GM18861 (cell line): ENCODE measurements around the gene CNTN2.

Experiments used
- ATAC-seq: cut with Tn5 transposase; IDR thresholded peaks from one replicate; pipeline ENCODE4 v1.9.1; 2021; ENCODE audit not compliant: unreplicated experiment

Gene CNTN2, protein sequence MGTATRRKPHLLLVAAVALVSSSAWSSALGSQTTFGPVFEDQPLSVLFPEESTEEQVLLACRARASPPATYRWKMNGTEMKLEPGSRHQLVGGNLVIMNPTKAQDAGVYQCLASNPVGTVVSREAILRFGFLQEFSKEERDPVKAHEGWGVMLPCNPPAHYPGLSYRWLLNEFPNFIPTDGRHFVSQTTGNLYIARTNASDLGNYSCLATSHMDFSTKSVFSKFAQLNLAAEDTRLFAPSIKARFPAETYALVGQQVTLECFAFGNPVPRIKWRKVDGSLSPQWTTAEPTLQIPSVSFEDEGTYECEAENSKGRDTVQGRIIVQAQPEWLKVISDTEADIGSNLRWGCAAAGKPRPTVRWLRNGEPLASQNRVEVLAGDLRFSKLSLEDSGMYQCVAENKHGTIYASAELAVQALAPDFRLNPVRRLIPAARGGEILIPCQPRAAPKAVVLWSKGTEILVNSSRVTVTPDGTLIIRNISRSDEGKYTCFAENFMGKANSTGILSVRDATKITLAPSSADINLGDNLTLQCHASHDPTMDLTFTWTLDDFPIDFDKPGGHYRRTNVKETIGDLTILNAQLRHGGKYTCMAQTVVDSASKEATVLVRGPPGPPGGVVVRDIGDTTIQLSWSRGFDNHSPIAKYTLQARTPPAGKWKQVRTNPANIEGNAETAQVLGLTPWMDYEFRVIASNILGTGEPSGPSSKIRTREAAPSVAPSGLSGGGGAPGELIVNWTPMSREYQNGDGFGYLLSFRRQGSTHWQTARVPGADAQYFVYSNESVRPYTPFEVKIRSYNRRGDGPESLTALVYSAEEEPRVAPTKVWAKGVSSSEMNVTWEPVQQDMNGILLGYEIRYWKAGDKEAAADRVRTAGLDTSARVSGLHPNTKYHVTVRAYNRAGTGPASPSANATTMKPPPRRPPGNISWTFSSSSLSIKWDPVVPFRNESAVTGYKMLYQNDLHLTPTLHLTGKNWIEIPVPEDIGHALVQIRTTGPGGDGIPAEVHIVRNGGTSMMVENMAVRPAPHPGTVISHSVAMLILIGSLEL

DNA sequence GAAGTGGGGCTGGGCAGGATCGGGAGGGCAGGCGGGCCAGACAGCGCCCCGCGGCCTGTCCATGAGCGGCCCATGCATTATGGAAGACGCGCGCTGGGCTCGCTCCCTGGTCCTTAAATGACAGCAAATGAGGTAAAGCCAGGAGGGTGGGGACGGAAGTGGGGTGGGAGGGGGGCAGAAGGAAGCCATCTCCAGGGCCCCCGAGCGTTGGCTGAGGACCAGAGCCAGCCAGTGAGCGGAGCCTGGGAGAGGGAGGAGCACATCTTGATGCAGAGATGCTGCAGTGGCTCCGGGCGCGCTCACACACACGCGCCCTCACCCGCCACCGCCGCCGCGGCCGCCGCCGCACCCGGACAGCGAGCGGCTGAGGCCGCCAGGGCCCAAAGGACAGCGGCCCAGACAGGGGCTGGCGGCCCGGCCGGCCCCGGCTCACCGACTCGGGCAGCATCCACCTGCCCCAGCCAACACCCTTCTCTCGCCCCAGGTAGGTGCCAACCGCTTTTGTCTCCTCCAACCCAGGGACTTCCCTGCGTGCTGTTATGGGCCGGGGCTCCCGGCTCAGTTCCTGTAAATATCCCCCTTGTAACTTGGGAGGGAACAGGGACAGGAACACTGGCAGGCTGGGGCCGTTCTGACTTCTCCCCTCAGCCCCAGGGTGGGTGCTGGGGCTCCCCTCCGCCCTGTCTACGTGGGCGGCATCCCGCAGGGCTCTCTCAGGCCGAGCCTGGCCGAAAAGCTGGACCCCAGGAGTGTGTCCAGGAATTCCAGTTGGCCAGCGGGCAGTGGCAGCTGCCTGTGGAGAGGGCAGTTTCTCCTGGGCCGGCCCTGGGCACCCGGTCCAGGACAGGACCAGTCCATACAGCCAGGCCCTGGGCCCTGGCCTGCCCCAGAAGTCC, at the start of gene CNTN2:
TSS of gene CNTN2 (plus strand) at position 302 of the 896 bp plus-strand sequence. CDS start 9,974 bp downstream, outside the sequence.
- no peak for ATAC-seq

DNA sequence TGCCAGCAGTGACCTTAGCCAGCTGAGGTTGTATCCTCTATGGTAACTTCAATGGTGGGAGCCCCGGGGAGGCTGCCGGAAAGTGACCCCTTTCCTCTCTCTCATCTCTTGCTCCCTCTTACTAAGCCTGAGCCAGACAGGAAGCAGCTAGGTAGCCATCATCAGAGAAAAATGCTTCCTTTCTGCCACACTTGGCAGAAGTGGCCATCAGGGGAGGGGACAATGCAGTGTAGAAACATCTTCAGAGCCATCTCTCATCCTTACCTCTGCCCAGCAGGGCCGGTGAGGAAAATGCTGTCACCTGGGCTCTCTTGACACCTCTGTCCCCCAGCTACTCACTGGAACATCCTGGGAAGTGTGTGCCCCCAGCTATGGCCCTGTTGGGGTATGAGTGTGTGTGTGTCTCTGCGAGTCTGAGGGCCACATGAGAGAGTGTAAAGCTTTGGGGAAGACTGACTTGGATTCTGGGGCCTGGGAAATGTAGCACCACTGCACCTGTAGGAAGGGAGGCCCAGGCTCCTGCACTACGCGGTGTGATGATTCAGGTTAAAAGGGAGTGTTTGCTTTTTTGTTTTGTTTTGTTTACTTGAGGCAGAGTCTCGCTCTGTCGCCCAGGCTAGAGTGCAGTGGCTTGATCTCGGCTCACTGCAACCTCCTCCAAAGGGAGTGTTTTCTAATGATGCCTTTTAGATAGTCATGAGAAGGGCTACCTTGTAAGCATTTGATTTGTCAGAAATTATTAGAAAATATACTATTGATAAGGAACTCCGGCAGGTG, 48.7 kb upstream of the CNTN2 start:
- no peak for ATAC-seq

DNA sequence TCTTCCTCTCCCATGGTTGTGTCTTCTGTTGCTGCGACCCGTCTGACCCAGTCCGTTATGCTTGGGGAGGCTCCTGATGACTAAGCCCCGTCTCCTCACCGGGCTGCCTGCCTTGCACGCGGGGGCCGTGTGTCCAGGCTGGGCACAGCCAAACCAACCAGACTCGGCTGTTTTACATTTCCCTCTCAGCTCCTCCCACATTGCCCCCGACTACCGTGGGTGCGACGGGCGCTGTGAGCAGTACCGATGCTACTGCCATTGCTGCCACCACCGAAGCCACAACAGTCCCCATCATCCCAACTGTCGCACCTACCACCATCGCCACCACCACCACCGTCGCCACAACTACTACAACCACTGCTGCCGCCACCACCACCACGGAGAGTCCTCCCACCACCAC, 46.0 kb upstream of the CNTN2 start:
- no peak for ATAC-seq

DNA sequence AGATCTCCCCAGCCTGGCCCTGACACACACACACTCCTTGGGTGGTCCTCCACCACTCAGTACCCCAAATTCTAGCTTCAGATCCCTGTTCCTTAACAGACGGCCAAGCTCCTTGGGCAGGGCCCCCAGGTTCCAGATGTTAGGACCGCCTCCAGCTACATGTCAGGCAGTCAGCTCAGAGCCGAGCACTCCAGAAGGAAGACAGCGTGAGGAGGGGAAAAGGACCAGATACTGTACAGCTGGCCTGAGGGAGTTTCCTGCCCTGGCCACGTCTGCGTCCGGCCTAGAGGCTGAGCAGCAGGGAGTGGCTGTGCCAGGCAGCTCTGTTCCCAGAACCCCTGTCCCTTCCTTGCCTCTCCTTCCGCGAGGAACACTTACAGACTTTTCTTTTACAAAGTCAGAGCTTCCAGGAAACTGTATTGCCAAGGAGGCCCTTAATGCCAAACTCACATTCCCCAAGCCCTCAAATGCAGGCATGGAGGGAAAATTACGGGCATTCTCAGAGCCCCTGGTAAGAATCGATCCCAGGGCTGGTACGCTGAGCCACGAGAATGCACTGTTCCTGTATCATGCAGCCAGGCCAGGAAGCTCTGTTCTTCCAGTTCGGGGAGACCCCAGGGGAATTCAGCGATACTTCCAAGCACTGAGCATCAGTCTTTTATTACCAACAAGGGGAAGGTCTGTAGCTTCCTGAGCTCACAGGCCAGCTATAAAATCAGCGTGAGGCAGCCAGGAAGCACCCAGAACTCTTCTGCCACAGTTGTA, 45.2 kb upstream of the CNTN2 start:
- ATAC-seq: no peak

DNA sequence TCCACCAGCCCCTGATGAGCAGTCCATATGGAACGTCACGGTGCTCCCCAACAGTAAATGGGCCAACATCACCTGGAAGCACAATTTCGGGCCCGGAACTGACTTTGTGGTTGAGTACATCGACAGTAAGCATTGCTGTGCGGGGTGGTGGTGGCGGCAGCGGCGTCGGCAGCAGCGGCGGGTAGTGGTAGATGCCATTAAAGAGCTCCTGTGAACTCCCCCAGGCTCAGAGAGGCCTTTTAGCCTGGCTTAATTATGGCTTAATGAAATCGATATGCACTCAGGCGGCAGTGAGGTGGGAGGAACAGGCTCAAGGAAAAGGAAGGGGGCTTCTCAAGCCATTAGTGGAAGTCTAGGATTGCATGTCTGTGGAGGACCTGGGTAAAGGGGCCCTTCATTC, 41.9 kb upstream of the CNTN2 start:
- no peak for ATAC-seq

DNA sequence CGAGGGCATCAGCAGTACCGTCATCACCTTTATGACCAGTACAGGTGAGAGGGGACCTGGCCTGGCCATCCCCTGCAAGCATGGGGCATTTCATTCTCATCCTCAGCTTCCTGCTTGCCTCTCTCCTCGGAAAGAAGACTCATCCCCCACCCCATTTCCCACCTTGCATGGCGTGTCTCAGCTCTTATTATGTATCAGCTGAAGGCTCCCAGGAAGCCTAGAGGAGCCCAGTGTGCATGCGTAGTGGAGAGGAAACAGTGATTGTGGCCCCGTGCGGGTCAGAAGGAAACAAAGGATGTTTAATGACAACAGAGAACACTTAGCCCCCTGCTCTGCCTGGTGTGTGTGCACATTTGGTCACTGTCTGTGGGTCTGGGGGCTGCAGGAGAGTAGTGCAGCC, 40.3 kb upstream of the CNTN2 start:
- ATAC-seq: no peak

DNA sequence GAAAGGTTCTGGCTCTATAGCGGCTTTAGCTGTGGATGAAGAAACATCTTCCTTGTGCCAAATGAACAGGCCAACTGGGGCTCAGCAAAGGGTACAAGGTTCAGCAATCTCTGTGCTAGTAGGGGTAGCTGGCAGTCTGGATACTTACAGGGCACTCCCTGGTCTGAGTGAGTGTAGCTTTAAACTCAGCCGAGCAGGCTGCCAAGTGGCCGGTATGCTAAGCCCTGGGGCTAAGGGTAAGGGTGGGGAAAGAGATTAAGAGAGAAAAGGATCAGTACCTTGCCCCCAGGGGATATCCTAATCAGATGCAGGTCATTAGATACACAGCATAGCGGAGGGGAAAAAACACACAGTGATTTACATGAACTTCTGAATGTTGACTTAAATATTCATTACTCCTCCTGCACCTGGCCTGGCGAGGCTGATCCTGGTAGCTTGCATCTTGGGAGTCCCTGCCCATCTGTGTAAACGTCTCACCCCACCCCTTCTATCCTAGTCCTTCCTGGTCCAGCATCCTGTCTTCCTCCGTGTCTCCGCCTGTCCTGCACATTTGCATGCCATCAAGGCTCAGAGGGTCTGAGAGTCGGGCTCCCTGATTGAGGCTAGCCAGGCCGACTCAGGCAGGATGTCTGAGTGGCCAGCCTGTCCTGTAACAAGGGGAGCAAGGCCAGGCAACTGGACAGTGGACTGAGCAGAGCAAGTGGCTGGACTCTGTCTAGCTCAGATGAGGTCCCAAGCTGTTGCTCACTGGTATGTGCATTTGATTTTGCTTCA, 39.5 kb upstream of the CNTN2 start:
- ATAC-seq: no peak

DNA sequence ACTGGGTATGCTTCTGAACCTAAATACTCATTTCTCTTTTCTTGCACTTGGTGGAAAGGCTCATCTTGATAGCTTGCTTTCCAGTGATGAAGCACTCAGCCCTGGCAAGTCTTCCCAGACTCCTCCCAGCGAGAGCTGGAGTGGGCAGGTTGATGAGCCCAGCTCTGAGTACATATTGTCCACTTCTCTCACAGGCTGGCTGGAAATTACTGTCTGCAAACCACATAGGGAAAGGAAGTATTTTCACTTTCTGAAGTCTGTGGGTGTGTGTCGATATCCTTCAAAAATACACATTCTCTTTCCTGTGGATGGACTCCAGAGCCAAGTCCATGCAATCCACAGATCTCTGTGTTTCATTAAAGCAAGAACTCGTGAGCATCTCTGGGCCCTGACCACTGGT, 38.7 kb upstream of the CNTN2 start:
- no peak for ATAC-seq

DNA sequence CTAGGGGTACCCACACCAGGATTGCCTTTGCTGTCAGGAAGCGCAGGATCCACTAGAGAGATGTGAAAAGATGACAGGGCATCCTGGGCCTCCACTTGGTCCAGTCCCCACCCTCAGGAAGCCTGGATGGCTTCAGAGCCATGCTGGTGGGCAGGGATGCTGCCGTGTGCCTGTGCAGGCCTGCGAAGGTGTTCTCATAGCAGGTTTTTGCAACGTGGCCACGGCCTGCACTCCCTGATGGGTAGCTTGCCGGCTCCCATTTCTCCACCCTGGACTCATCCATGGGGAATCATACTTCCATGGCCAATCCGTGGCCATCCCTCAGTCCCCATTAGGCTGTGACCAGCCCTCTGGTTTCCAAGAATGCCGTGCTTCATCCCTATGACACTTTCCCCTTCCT, 34.1 kb upstream of the CNTN2 start:
- ATAC-seq: no peak

DNA sequence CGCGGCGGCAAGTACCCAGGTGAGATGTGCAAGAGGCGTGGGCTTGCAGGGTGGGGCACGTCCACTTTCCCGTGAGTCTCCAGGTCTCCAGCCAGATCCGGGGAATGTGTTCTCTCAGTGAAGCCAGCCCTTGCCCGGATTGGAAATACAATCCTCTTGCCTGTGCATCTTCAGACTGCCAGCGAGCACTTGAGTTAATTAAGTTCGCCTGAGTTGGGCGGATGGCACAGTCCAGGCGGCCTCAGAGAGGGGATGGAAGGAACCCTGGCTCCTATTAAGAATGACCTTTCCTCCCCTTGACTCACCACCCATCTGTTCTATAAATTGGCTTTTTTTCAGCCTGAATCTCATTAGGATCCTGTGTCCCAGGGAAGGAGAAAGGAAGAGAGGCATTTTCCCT, 33.3 kb upstream of the CNTN2 start:
- no peak for ATAC-seq

DNA sequence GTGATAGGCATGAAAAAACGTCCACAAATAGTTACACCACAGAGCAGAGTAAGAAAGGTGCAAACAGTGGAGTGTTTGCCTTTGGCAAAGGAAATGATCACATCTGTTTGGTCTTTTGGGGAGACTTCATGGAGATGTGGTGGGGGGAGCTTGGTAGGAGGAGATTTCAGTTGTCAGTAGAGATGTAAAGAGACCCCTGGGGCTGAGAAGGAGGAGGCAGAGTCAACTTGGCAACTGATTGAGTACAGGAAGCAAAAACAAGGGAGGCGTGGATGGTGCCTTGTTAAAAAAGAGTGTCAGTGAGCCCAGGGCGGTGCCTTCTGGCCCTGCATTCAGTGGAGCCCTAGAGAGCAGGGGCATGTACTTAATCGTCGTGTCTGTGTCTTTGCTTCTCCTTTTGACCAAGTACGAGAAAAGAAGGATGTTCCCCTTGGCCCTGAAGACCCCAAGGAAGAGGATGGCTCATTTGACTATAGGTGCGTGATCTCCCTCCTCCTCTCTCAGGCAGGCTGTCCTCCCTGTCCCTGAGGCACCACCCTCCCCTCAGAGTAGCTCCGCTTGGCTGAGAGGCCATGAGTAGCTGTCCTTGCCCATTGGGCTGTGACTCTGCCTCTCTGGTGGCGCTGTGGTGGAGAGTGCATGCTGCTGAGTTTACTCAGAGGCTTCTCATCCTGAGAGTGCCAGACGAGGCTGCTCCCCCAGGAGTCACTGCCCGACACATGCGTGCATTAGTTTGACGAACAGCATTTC, 30.4 kb upstream of the CNTN2 start:
- no peak for ATAC-seq

DNA sequence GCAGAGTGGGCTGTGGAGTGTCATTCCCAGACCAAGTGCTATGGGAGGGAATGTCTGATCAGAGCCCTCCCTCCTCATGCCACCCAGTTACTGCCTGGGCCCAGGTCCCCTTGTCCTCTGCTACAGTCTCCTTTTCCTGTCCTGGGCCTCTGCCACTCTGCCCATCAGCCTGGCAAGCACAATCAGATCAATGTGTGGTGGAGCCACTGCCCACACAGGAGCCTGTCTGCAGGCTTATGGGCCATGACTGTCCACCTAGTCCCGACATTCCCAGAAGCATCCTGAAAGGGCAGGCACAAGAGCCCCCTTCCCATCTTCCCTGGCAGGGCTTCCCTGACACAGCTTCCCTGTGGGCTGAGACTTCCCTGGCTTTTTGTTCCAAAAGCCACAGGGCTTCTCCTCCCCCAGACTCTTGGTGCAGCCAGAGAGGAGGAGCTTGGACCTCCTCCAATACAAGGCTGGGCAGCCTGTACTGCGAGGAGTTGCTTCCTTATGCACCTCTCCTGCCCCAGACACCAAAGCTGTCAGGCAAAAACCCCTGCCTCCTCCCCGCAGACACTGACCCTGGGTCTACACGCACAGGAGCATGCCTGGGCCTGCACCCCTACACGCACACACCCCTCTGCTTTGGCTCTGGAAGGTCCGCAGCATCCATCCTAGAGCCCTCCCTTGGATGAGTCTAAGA, 29.2 kb upstream of the CNTN2 start:
- no peak for ATAC-seq

DNA sequence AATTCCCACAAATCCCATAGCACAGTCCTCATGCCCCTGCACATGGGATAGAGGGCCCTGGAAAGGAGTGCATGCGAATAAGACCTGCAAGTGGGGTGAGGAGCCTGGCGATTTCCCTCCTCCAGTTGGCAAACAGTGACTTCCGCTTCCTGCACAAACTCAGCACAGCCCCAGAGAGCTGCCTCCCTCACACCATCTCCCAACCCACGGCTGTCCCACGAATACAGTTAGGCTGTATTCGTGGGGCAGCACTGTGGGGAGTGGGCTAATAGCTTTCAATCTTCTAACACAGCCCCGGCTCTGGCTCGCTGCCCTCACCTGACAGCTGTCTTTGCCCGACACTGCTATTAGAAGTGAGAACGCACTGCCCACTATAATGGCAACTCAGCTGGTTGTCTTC, 28.2 kb upstream of the CNTN2 start:
- no peak for ATAC-seq

DNA sequence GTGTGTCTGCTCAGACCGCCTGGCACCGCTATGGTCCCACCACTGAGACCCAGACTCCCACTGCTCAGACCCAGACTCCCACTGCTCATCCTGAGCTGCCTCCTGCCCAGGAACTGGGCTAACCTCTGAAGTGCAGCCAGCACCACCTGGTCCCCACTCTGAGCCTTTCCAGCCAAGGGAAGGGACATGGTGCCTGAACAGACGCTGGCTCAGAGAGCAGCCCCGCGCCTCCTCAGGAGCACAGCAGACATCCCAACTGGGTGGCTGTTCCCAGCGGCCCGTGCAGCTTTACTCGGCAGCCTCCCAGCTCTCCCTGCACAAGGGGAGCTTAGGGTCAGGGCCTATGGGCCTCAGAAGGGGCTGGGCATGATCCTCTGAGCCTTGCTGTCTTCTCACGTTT, 27.8 kb upstream of the CNTN2 start:
- no peak for ATAC-seq

DNA sequence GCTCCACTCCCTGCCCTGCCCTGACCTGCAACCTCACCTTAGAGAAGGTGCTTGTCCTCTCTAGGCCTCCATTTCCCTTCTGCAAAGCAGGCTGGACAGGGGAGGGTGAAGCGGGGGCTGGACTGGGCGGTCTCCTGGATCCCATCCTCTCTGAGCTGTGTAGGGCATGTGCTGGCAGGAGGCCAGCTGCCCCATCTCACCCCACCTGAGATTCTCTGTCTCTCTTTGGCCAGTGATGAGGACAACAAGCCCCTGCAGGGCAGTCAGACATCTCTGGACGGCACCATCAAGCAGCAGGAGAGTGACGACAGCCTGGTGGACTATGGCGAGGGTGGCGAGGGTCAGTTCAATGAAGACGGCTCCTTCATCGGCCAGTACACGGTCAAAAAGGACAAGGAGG, 26.9 kb upstream of the CNTN2 start:
- no peak for ATAC-seq

DNA sequence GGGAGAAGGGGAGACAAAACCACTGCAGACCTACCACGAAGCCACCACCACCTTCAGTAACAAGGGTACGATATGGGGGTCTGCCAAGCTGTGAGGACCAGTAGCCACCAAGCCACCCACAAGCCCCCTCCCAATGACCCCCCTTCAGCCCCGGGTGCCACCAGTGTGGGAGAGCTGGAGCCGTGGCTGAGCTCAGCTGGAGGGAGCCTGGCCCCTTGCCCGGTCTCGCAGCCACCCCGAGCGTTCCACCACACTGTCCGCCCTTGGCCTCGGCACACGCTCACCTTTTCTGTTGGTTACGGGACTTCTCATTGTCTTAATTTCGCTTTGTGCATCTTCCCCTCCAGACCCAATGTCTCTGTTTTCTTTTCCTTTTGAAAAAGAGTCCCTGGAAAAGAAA, 26.4 kb upstream of the CNTN2 start:
- no peak for ATAC-seq

DNA sequence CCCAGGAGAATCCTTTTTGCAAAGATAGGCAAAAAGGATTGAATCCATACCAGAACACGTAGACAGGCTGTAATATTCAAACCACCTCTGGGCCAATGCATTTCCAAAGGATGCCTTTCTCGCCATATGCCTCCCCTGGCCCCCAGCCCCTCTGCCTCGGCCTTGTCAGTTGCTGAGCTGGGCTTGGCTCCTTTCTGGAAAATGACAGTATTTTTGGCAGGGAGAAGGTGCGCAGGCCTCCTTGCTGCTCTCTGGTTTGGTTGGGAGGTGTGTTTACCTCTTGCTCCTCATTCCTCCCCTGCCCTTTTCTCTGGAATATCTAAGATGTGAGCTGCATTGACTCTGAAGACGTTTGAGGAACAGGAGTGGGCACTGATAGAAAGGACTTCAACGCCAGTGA, 26.0 kb upstream of the CNTN2 start:
- no peak for ATAC-seq
